ENCODE data around the gene MRPL4.
"Not testable (repeated sequence)": the region's sequence is repeated elsewhere in the genome, so short reads cannot be mapped to it uniquely, and the experiment has no call there.

The MRPL4 gene

GRCh38 chr19:10268071-10268470, 16.1 kb downstream of the MRPL4 start:
- DNase-seq: no peak

GRCh38 chr19:10269333-10270179, 17.5 kb downstream of the MRPL4 start:
- DNase-seq: peak; percentile 53

- no peak for DNase-seq
Observed at GRCh38 chr19:10270180-10270615, 18.2 kb downstream of the MRPL4 start.

DNA sequence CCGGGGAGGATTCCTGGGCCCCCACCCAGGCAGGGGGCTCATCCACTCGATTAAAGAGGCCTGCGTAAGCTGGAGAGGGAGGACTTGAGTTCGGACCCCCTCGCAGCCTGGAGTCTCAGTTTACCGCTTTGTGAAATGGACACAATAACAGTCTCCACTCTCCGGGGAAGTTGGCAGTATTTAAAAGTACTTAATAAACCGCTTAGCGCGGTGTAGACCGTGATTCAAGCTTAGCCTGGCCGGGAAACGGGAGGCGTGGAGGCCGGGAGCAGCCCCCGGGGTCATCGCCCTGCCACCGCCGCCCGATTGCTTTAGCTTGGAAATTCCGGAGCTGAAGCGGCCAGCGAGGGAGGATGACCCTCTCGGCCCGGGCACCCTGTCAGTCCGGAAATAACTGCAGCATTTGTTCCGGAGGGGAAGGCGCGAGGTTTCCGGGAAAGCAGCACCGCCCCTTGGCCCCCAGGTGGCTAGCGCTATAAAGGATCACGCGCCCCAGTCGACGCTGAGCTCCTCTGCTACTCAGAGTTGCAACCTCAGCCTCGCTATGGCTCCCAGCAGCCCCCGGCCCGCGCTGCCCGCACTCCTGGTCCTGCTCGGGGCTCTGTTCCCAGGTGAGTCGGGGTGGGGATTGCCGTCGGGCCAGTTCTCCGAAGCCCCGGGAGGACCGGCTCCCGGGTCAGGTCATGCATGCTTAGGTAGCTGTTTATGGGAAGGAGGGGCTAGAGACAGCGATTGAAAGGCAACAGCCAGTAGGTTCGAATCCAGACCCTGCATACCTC, 18.8 kb downstream of the MRPL4 start, which contains the start of gene ICAM1:
Gene ICAM1, plus strand, starts transcription at position 505 of the 779 bp plus-strand sequence. Its CDS starts 40 bp downstream, at position 545.
- no peak for DNase-seq

DNA sequence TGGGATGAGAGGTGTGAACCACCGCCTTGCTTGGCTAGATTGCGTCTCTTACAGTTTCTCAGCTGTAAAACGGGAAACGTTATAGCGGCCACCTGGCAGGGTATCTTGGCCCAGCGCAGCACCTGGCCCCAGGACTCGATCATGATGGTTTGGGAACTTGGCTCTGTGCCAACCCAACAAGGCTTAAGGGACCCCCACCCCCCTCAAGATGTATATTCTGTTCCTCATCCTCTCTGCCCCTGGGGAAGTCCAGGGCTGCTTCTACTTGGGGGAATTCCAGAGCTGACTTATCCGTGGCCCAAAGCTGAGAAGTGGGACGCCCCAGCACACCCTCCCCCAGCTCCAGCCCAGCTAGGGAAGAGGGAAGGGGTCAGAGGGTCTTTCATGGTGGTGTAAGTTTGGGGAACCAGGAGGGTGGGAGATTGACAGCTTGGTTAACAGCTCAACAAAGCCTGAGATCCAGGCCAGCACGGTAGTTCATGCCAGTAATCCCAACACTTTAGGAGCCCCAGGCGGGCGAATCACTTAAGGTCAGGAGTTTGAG, 19.6 kb downstream of the MRPL4 start:
- no peak for DNase-seq

DNA sequence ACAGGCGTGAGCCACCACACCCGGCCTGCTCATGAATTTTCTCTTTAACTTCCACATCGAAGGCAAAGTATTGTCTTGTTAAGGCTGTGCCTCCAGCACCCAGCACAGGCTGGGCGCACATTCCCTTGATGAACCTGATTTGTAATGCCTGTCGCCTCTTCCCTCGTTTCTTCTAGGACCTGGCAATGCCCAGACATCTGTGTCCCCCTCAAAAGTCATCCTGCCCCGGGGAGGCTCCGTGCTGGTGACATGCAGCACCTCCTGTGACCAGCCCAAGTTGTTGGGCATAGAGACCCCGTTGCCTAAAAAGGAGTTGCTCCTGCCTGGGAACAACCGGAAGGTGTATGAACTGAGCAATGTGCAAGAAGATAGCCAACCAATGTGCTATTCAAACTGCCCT, 22.6 kb downstream of the MRPL4 start:
- no peak for DNase-seq

DNA sequence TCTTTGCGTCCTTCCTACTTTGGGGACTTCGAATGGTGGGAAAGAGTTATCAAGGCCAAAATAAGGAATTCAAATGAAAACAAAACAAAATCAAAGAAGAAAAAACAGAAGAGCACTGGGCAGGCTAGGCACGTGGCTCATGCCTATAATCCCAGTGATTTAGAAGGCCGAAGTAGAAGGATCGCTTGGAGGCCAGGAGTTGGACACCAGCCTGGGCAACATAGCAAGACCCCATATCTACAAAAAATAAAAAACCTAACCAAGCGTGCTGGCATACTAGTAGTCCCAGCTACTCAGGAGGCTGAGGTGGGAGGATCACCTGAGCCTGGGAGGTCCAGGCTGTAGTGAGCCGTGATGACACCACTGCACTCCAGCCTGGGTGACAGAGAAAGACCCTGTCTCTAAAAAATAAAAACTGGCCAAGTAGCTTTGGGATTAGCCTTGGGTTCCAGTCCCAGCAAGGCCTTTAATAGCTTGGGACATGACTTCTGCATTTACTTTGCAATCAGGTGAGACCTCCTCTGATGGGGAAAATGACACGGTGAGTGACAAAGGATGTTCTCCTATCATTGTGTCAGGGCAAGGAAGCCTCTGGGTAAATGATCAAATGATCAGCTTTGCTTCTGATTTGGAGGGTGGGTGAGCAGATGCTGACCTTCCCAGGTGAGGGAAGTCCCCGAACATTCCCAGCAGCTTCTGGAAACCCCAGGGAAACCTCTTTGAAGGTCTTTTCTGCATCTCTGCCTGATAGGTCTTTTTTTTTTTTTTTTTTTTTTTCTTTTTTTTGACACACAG, 26.0 kb downstream of the MRPL4 start:
- no peak for DNase-seq

GRCh38 chr19:10278935-10279334, 26.9 kb downstream of the MRPL4 start:
- no peak for DNase-seq

DNA sequence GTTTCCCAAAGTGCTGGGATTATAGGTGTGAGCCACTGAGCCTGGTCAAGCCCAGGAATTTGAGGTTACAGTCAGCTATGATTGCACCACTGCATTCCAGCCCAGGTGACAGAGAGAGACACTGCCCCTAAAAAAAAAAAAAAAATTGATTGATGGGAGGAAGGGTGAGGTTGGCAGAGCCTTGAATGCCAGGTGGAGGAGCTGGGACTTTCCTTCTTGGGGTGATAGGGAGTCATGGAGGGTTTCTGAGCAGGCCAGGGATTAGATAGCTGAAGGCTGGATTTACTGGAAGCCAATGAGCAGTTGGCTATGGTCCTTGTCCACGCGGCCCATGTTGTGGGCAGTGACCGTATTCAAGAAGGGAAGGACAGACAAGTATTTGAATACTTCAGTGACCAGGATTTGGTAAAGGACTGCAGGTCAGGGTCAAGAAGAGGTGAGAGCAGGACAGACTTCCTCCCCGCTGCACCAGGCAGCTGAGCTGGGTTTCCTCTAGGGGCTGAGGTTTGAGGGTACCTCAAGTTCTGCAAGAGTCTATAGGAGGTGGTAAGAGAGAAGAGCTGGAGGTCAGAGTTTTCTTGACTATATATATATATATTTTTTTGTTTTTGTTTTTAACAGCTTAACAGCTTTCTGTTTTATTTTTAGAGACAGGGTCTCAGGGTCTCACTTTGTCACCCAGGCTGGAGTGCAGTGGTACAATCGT, 27.9 kb downstream of the MRPL4 start:
- DNase-seq: no peak

DNA sequence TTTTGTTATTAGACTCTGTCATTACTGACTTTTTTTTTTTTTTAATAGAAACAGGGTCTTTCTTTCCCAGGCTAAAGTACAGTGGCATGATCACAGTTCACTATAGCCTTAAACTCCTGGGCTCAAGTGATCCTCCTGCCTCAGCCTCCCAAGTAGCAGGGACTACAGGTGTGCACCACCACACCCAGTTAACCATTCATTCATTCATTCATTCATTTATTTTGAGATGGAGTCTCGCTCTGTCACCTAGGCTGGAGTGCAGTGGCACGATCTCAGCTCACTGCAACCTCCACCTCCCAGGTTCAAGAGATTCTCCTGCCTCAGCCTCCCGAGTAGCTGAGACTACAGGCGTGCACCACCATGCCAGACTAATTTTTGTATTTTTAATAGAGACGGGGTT, 30.0 kb downstream of the MRPL4 start:
- DNase-seq: not testable (repeated sequence)

DNA sequence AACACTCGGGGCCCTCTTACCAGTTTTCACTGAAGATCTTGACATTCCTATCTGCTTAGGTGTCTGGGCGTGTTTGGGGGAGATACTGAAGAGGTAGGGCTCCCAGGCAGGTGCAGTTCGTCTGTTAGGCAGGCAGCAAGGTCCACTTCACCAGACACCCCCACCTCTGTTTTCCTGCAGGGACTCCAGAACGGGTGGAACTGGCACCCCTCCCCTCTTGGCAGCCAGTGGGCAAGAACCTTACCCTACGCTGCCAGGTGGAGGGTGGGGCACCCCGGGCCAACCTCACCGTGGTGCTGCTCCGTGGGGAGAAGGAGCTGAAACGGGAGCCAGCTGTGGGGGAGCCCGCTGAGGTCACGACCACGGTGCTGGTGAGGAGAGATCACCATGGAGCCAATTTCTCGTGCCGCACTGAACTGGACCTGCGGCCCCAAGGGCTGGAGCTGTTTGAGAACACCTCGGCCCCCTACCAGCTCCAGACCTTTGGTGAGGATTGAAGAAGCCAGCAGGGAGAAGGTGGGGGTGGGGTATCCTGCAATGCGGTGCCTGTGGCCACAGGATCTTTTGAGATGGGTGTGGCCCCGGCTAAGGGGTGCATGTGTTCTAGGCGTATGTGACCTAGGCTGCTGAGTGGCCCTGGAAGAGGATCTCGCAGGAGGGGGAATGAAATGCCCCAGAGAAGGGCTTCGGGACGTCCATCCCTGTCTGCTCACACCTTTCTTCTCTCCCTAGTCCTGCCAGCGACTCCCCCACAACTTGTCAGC, 31.5 kb downstream of the MRPL4 start:
- DNase-seq: no peak

- DNase-seq: no peak
Observed at GRCh38 chr19:10284065-10284959, 32.3 kb downstream of the MRPL4 start.

GRCh38 chr19:10284960-10285278, 32.9 kb downstream of the MRPL4 start:
- no peak for DNase-seq

DNA sequence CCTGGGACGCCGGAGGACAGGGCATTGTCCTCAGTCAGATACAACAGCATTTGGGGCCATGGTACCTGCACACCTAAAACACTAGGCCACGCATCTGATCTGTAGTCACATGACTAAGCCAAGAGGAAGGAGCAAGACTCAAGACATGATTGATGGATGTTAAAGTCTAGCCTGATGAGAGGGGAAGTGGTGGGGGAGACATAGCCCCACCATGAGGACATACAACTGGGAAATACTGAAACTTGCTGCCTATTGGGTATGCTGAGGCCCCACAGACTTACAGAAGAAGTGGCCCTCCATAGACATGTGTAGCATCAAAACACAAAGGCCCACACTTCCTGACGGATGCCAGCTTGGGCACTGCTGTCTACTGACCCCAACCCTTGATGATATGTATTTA, 33.4 kb downstream of the MRPL4 start:
- no peak for DNase-seq

- DNase-seq: no peak
Observed at GRCh38 chr19:10286803-10287737, 35.1 kb downstream of the MRPL4 start, which contains the start of gene ICAM4. TSS of gene ICAM4 (plus strand) at chr19:10286955. CDS start at chr19:10287013, 58 bp downstream.

- DNase-seq: peak; percentile 5
Observed at GRCh38 chr19:10288662-10289166, 36.7 kb downstream of the MRPL4 start.

DNA sequence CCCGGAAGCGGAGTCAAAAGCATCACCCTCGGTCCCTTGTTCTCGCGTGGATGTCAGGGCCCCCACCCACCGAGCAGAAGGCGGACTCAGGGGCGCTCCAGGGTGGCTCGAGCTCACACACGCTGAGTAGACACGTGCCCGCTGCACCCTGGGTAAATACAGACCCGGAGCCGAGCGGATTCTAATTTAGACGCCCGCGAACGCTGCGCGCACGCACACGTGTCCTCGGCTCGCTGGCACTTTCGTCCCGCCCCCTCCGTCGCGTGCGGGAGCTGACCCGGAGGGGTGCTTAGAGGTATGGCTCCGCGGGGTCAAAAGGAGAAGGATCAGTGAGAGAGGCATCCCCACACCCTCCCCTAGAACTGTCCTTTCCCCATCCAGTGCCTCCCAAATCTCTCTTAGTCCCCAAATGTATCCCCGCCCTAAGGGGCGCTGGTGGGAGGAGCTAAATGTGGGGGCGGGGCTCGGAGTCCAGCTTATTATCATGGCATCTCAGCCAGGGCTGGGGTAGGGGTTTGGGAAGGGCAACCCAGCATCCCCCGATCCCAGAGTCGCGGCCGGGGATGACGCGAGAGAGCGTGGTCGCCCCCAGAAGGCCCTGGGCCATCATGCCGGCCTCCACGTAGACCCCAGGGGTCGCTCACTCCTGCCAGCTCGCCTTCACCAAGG, 37.3 kb downstream of the MRPL4 start:
- DNase-seq: peak; percentile 33

GRCh38 chr19:10289836-10290356, 37.9 kb downstream of the MRPL4 start, which contains the start of gene ICAM5:
TSS of gene ICAM5 (plus strand) at chr19:10289952. CDS start at chr19:10290044, 92 bp downstream.
- peak; percentile 29 for DNase-seq

Data from NCI-H1092 treated with DMSO at 0.1 percent for 48 hours (cell line).